Right lobe of liver (tissue), 4 donors: ENCODE data around the gene NUDC.

Experiments
- CTCF ChIP-seq, 4 donors: fragments of 200-600 bp in 3 of 4; fragments of 450-650 bp in 1 of 4; IDR thresholded peaks; one replicate each; pipeline versions ENCODE4 v1.5.1 to v1.8.0; 2016 to 2022; ENCODE audit warnings: antibody characterized with exemption in 4 of 4, mild to moderate bottlenecking in 2 of 4
- POLR2A ChIP-seq: fragments of 450-650 bp; IDR thresholded peaks from one replicate; pipeline ENCODE4 v1.6.1; 2017; ENCODE audit warnings: antibody characterized with exemption, mild to moderate bottlenecking
- donor health status: DM: no; HTN: no; CAD: no.
- donor health status: DM: no; HTN: no; CAD: no.
- donor health status: DM: no; HTN: yes; CAD: no.

GRCh38 chr1:26921540-26922430 is at the start of gene NUDC:
- TF ChIP-seq CTCF (IDR thresholded peaks at IDR 0.05) (no peak), POLR2A (peak; percentile 92)
